Activated B cell treated with CpG ODN at 0.5 μM for 24 hours (primary cell): ENCODE measurements around the gene SMIM14. TPM values are rescaled to one million over a fixed set of nuclear protein-coding genes. Genes with fewer than 3 reads are reported as not detected.

Experiments
- ATAC-seq: fragments of 200-7000 bp; cut with Tn5 transposase; one replicate; pipeline ENCODE4 v1.10.0; 2021; ENCODE audit warnings: low read depth, mild to moderate bottlenecking, moderate library complexity
- CTCF ChIA-PET: fragments of 350-600 bp; sonication (Branson Sonifier 250); formaldehyde crosslinking; loops from one replicate; lab custom pipeline; 2021; ENCODE audit warnings: antibody characterized with exemption; lab: Charles Lee
- POLR2A ChIA-PET: fragments of 350-600 bp; sonication (Branson Sonifier 250); formaldehyde crosslinking; loops from one replicate; lab custom pipeline; 2021; ENCODE audit warnings: antibody characterized with exemption; lab: Charles Lee
- DNase-seq: peaks from one replicate; pipeline ENCODE4 v3.0.0; 2022
- H3K27ac Mint-ChIP-seq: one replicate; pipeline ENCODE4 v1.8.0; 2020; ENCODE audit warnings: mixed read lengths
- H3K27me3 Mint-ChIP-seq: one replicate; pipeline ENCODE4 v1.8.0; 2021; ENCODE audit warnings: mixed read lengths
- H3K36me3 Mint-ChIP-seq: one replicate; pipeline ENCODE4 v1.8.0; 2021; ENCODE audit warnings: low read depth, mixed read lengths
- H3K4me1 Mint-ChIP-seq: one replicate; pipeline ENCODE4 v1.8.0; 2021; ENCODE audit warnings: mixed read lengths
- H3K4me3 Mint-ChIP-seq: one replicate; pipeline ENCODE4 v1.8.0; 2020; ENCODE audit warnings: mild to moderate bottlenecking, mixed read lengths
- H3K9me3 Mint-ChIP-seq: one replicate; pipeline ENCODE4 v1.8.0; 2020; ENCODE audit warnings: mixed read lengths
- intact Hi-C: fragments of 100-400 bp; cut with micrococcal nuclease; formaldehyde crosslinking; loops from one replicate; pipeline ENCODE4 v1.15.1; 2024
- total RNA-seq: library from RNA; stranded (reverse); gene quantifications from 2 replicates; pipeline ENCODE4 v1.2.3, GENCODE V29; 2022
- TF ChIP-seq, protein P1 (sequence below): fragments of 200-600 bp; IDR thresholded peaks from one replicate; pipeline ENCODE4 v1.8.0; 2022; ENCODE audit warnings: antibody characterized with exemption, mild to moderate bottlenecking

The SMIM14 gene
- total RNA-seq, 1 donor from 2014 or later = 83.1 TPM

DNA sequence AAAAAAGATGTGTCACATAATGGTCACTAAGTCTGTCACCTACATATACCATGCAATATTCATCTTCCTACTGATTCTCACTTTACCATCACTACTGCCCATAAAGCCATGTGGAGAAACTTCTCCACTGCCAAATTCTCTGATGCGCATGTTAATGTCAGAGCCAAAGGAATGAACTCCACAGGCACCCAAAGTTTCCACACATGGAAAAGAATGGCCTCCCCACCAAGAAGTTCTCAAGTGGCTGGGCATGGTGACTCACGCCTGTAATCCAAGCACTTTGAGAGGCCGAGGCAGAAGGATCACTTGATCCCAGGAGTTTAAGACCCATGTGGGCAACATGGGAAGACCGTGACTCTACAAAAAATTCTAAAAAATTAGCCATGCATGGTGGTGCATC, 67.6 kb downstream of the SMIM14 start:
- DNase-seq (no peak), ATAC-seq (no peak)
- peaks cover 26% of the 10 kb centered on the region for H3K36me3 Mint-ChIP-seq
- ChIA-PET POLR2A (interaction anchor here (0.5 kb wide), 1 partner anchor 25 kb away, joined by 4 read pairs; no protein-coding TSS in a partner anchor), CTCF (interaction anchor here (0.6 kb wide), 1 partner anchor 406 kb away, joined by 3 read pairs; no protein-coding TSS in a partner anchor)
- intact Hi-C loops = no loop called here
- TF ChIP-seq, protein P1, sequence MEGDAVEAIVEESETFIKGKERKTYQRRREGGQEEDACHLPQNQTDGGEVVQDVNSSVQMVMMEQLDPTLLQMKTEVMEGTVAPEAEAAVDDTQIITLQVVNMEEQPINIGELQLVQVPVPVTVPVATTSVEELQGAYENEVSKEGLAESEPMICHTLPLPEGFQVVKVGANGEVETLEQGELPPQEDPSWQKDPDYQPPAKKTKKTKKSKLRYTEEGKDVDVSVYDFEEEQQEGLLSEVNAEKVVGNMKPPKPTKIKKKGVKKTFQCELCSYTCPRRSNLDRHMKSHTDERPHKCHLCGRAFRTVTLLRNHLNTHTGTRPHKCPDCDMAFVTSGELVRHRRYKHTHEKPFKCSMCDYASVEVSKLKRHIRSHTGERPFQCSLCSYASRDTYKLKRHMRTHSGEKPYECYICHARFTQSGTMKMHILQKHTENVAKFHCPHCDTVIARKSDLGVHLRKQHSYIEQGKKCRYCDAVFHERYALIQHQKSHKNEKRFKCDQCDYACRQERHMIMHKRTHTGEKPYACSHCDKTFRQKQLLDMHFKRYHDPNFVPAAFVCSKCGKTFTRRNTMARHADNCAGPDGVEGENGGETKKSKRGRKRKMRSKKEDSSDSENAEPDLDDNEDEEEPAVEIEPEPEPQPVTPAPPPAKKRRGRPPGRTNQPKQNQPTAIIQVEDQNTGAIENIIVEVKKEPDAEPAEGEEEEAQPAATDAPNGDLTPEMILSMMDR = no peak
- H3K27ac Mint-ChIP-seq = peak overlapping the region; percentile 37
- peaks cover 32% of the 10 kb centered on the region for H3K4me1 Mint-ChIP-seq
- no peak overlapping the region for H3K4me3 Mint-ChIP-seq
- H3K9me3 Mint-ChIP-seq = peaks cover 3% of the 10 kb centered on the region
- H3K27me3 Mint-ChIP-seq = no peaks in the 10 kb centered on the region

DNA sequence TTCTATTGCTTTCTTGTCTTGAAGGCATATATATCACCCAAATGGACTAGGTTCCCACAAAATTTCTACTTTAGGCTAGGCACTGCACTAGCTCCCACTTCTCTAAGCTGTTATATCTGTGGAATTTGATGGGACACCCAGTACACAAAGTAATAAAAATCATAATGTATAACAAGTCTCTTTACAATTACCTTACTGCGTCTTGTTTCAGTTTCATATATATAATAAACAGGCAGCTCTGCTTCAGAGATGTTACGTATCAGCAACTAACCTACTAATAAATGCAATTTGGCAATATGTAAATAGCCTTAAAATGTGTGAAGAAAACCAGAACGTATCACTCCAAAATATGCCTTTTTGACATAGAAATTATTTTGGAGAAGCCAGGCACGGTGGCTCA, 69.5 kb downstream of the SMIM14 start:
- ATAC-seq (peak; percentile 40), DNase-seq (no peak)
- peak overlapping the region; percentile 79 for H3K27ac Mint-ChIP-seq
- POLR2A ChIA-PET = interaction anchor here (1.0 to 2.5 kb wide), 8 partner anchors 40 to 128 kb away, joined by 3 to 15 read pairs (median 6); partner anchors contain the start of genes LIAS, RPL9 and SMIM14
- peaks cover 41% of the 10 kb centered on the region for H3K36me3 Mint-ChIP-seq
- no peaks in the 10 kb centered on the region for H3K27me3 Mint-ChIP-seq
- H3K4me3 Mint-ChIP-seq = peak overlapping the region; percentile 81
- H3K4me1 Mint-ChIP-seq = peaks cover 30% of the 10 kb centered on the region
- CTCF ChIA-PET = no interaction called here
- TF ChIP-seq, protein P1 = no peak
- intact Hi-C loops = loop anchor here (1.0 to 5.0 kb wide), 4 partner anchors 38 to 70 kb away; partner anchors contain the start of genes SMIM14 and UGDH
- H3K9me3 Mint-ChIP-seq = peaks cover 6% of the 10 kb centered on the region

DNA sequence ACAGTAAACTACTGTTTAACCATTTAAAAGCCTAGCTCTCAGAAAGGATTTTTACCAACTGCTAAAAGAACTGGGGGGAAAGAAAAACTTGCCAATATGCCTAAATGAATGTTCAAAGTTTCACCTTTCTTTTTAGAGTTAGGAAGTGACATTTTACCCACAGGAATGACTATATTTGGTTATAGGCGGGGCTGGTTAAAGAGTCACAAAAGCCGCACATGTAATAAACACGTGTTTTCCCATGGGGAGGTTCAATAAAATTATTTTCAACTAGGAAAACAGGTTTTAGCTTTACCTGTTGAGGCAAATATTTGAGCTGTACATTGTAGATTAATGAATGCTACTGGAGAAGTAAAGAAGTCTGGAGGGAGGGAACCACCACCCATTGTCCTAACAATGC, 69.9 kb downstream of the SMIM14 start:
- ATAC-seq = peak; percentile 76
- H3K4me3 Mint-ChIP-seq = peak overlapping the region; percentile 81
- CTCF ChIA-PET = no interaction called here

DNA sequence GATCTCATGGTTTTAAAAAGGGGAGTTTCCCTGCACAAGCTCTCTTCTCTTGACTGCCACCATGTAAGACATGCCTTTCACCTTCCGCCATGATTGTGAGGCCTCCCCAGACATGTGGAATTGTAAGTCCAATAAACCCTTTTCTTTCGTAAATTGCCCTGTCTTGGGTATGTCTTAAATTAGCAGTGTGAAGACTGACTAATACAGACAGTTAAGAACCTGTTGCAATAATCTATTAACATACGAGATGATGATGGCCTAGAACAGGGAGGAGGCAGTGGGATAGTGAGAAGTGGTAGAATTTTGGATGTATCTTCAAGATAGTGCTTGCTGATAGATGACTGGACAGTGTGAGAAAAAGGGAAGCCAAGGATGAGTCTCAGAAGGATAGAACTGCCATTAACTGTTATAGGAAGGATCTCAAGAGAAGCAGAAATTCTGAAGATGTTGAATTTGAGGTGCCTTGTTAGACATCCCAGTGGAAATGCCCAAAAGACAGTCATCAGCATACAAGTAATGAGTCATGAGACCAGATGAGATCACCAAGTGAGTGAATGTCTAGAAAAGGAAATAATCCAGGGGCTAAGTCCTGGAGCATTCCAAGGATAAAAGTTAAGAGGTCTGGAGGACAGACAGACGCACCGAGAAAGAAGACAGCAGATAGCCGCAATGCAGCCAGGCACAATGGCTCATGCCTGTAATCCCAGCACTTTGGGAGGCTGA, 72.6 kb downstream of the SMIM14 start:
- POLR2A ChIA-PET = no interaction called here
- intact Hi-C loops = loop anchor here (5.0 kb wide), 1 partner anchor 41 kb away; no protein-coding TSS in a partner anchor

More for the DNA sequence above, 69.9 kb downstream of the SMIM14 start:
- no peak for DNase-seq
- Mint-ChIP-seq H3K27me3 (no peaks in the 10 kb centered on the region), H3K4me1 (peaks cover 30% of the 10 kb centered on the region), H3K27ac (peak overlapping the region; percentile 79), H3K36me3 (peaks cover 44% of the 10 kb centered on the region), H3K9me3 (peaks cover 6% of the 10 kb centered on the region)
- intact Hi-C loops = loop anchor here (1.0 to 5.0 kb wide), 4 partner anchors 38 to 70 kb away; partner anchors contain the start of genes SMIM14 and UGDH
- TF ChIP-seq, protein P1 = no peak
- POLR2A ChIA-PET = interaction anchor here (1.0 to 2.5 kb wide), 8 partner anchors 40 to 110 kb away, joined by 3 to 15 read pairs (median 6); partner anchors contain the start of genes LIAS, RPL9, SMIM14 and UGDH

More for the DNA sequence above, 72.6 kb downstream of the SMIM14 start:
- ATAC-seq = no peak
- peaks cover 44% of the 10 kb centered on the region for H3K36me3 Mint-ChIP-seq
- DNase-seq = no peak
- peak overlapping the region; percentile 20 for H3K27ac Mint-ChIP-seq
- H3K9me3 Mint-ChIP-seq = peaks cover 6% of the 10 kb centered on the region
- H3K4me1 Mint-ChIP-seq = peaks cover 34% of the 10 kb centered on the region
- no peak overlapping the region for H3K4me3 Mint-ChIP-seq
- CTCF ChIA-PET = no interaction called here
- H3K27me3 Mint-ChIP-seq = no peaks in the 10 kb centered on the region
- TF ChIP-seq, protein P1 = no peak
